Hypothalamus (tissue), 51 donors: Measurements from ENCODE around the gene PLXNC1.
A peak's percentile ranks its signal among the peaks of the same experiment; 100 is the strongest.

Experiments
- DNase-seq, 51 donors: peaks; one replicate each; lab custom pipeline; 2025; lab: John Stamatoyannopoulos, UW

PLXNC1 gene

GRCh38 chr12:94200069-94200468, 51.7 kb downstream of the PLXNC1 start:
- DNase-seq = no peak

GRCh38 chr12:94200695-94201094, 52.3 kb downstream of the PLXNC1 start:
- no peak for DNase-seq

GRCh38 chr12:94202245-94203180, 54.1 kb downstream of the PLXNC1 start:
- no peak for DNase-seq

- DNase-seq = no peak
Observed at GRCh38 chr12:94203181-94203546, 54.8 kb downstream of the PLXNC1 start.

GRCh38 chr12:94203796-94204195, 55.4 kb downstream of the PLXNC1 start:
- no peak for DNase-seq

- DNase-seq = no peak
Observed at GRCh38 chr12:94204499-94205247, 56.3 kb downstream of the PLXNC1 start.

GRCh38 chr12:94205822-94206221, 57.4 kb downstream of the PLXNC1 start:
- DNase-seq = no peak

- DNase-seq = no peak
Observed at GRCh38 chr12:94206886-94207285, 58.5 kb downstream of the PLXNC1 start.

- no peak for DNase-seq
Observed at GRCh38 chr12:94207467-94207848, 59.1 kb downstream of the PLXNC1 start.

GRCh38 chr12:94207849-94208621, 59.7 kb downstream of the PLXNC1 start:
- peak in 1 of 51 donors; percentile 24 for DNase-seq

- DNase-seq = no peak
Observed at GRCh38 chr12:94208622-94208966, 60.2 kb downstream of the PLXNC1 start.

- no peak for DNase-seq
Observed at GRCh38 chr12:94209240-94209639, 60.9 kb downstream of the PLXNC1 start.

- DNase-seq = no peak
Observed at GRCh38 chr12:94211021-94211420, 62.6 kb downstream of the PLXNC1 start.

GRCh38 chr12:94218233-94218632, 69.9 kb downstream of the PLXNC1 start:
- no peak for DNase-seq

GRCh38 chr12:94219622-94220302, 71.4 kb downstream of the PLXNC1 start:
- DNase-seq = no peak

GRCh38 chr12:94220804-94221203, 72.4 kb downstream of the PLXNC1 start:
- DNase-seq = no peak

- no peak for DNase-seq
Observed at GRCh38 chr12:94222351-94223084, 74.1 kb downstream of the PLXNC1 start.

GRCh38 chr12:94223842-94224241, 75.5 kb downstream of the PLXNC1 start:
- no peak for DNase-seq

- DNase-seq = no peak
Observed at GRCh38 chr12:94225506-94225905, 77.1 kb downstream of the PLXNC1 start.
